Keratinocyte (primary cell): ENCODE data around the gene GIPC1.

Experiments used
- EZH2 ChIP-seq: IDR thresholded peaks from one replicate; pipeline ENCODE4 v1.6.1; 2012; ENCODE audit warnings: inconsistent platforms, mild to moderate bottlenecking, low read length, moderate library complexity
- TF ChIP-seq, protein P1 (sequence below), 3 experiments: IDR thresholded peaks in 1 of 3; conservative IDR thresholded peaks in 1 of 3; optimal IDR thresholded peaks in 1 of 3; 2 replicates in 2 of 3; 3 replicates in 1 of 3; pipeline versions ENCODE3 to v1.5.1; 2011; ENCODE audit warnings: low read length in 3 of 3, mild to moderate bottlenecking in 3 of 3, moderate library complexity in 2 of 3, control low read depth in 1 of 3, inconsistent platforms in 1 of 3; ENCODE audit not compliant: insufficient read depth in 2 of 3; ENCODE audit errors: extremely low read depth in 1 of 3

DNA sequence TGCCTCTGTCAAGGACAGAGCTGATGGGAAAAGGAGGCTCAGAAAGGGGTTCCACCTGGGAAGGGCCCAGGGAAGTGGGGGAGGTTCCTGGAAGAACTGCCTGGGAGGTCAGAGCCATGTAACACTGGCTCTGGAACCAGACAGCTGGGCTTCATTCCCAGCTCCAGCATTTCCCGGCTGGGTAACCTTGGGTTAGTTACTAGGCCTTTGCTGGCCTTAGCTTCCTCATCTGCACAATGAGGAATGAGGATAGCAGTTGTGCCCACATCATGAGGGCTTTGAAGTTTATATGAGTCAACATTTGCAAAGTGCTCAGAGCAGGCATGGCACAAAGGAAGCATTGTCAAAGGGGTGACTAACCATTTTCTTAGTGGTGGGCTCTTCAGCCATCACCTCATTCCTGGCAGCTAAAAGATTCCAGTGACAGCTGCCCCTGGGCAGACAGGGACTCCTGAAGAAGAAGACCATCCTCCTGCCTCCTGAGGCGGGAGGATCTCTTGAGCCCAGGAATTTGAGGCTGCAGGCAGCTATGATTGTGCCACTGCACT, 24.0 kb upstream of the GIPC1 start:
- TF ChIP-seq, protein P1, sequence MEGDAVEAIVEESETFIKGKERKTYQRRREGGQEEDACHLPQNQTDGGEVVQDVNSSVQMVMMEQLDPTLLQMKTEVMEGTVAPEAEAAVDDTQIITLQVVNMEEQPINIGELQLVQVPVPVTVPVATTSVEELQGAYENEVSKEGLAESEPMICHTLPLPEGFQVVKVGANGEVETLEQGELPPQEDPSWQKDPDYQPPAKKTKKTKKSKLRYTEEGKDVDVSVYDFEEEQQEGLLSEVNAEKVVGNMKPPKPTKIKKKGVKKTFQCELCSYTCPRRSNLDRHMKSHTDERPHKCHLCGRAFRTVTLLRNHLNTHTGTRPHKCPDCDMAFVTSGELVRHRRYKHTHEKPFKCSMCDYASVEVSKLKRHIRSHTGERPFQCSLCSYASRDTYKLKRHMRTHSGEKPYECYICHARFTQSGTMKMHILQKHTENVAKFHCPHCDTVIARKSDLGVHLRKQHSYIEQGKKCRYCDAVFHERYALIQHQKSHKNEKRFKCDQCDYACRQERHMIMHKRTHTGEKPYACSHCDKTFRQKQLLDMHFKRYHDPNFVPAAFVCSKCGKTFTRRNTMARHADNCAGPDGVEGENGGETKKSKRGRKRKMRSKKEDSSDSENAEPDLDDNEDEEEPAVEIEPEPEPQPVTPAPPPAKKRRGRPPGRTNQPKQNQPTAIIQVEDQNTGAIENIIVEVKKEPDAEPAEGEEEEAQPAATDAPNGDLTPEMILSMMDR (optimal IDR thresholded peaks at IDR 0.05 in 1 of 3, IDR thresholded peaks at IDR 0.05 in 1 of 3, conservative IDR thresholded peaks at IDR 0.05 in 1 of 3; ENCODE audit: extremely low read depth in 1 of 3, insufficient read depth in 2 of 3, low read length in 3 of 3) = no peak
- no peak for TF ChIP-seq EZH2
